Stomach (tissue), 4 donors: Measurements from ENCODE around the gene GLMP.

Experiments used
- CTCF ChIP-seq, 7 experiments: fragments of 450-650 bp in 4 of 7; fragments of 200-600 bp in 3 of 7; sonication (generic) in 3 of 7; IDR thresholded peaks; one replicate each; pipeline ENCODE4 v1.5.1; 2016 to 2019; ENCODE audit warnings: antibody characterized with exemption in 7 of 7, control low read depth in 2 of 7, mild to moderate bottlenecking in 1 of 7
- POLR2A ChIP-seq, 4 donors: fragments of 450-650 bp; IDR thresholded peaks; one replicate each; pipeline ENCODE4 v1.6.1; 2016; ENCODE audit warnings: antibody characterized with exemption in 4 of 4, control low read depth in 2 of 4, mild to moderate bottlenecking in 1 of 4, moderate library complexity in 1 of 4
- POLR2AphosphoS5 ChIP-seq, 3 donors: sonication (generic); formaldehyde crosslinking; IDR thresholded peaks; one replicate each; pipeline ENCODE4 v1.6.1; 2016; ENCODE audit warnings: antibody characterized with exemption in 3 of 3

GRCh38 chr1:156289857-156290256 is 5.6 kb downstream of the GLMP start:
- TF ChIP-seq POLR2AphosphoS5 (IDR thresholded peaks at IDR 0.05), result no peak
- TF ChIP-seq POLR2A (IDR thresholded peaks at IDR 0.05), result no peak
- TF ChIP-seq CTCF (IDR thresholded peaks at IDR 0.05), result no peak
